Measurements from ENCODE around the gene SLC25A12.

DNA sequence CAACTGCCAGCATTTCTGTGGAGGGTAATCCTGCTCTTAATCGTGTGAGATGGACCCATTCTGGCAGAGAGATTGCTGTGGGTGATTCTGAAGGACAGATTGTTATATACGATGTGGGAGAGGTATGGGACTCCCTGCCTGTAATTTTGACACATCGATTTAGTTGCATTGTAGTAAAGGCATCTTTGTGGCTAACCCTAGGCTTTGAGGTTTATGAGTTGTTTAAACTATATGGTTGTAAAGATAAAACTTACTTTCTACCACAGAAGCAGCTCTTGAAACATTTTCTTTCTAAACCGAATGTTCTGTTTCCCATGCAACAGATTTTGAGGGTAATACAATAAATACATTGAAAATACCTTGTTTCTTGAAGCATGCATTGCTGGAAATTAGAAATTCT lies 148.2 kb downstream of the SLC25A12 start:
- TF ChIP-seq, protein P1, sequence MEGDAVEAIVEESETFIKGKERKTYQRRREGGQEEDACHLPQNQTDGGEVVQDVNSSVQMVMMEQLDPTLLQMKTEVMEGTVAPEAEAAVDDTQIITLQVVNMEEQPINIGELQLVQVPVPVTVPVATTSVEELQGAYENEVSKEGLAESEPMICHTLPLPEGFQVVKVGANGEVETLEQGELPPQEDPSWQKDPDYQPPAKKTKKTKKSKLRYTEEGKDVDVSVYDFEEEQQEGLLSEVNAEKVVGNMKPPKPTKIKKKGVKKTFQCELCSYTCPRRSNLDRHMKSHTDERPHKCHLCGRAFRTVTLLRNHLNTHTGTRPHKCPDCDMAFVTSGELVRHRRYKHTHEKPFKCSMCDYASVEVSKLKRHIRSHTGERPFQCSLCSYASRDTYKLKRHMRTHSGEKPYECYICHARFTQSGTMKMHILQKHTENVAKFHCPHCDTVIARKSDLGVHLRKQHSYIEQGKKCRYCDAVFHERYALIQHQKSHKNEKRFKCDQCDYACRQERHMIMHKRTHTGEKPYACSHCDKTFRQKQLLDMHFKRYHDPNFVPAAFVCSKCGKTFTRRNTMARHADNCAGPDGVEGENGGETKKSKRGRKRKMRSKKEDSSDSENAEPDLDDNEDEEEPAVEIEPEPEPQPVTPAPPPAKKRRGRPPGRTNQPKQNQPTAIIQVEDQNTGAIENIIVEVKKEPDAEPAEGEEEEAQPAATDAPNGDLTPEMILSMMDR (IDR thresholded peaks at IDR 0.05; ENCODE audit: low read depth, low read length): no peak
- no peak for TF ChIP-seq POLR2A (IDR thresholded peaks at IDR 0.05; ENCODE audit: extremely low read depth, insufficient read length)
- TF ChIP-seq, protein P2, sequence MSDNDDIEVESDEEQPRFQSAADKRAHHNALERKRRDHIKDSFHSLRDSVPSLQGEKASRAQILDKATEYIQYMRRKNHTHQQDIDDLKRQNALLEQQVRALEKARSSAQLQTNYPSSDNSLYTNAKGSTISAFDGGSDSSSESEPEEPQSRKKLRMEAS (IDR thresholded peaks at IDR 0.05; ENCODE audit: low read depth, low read length): no peak
- no peak for TF ChIP-seq MYC (IDR thresholded peaks at IDR 0.05; ENCODE audit: low read depth, low read length)
